H1 (cell line): Measurements from ENCODE around the gene MLPH. TPM values are rescaled to one million over a fixed set of nuclear protein-coding genes. Genes with fewer than 3 reads are reported as not detected.
A peak's percentile ranks its signal among the peaks of the same experiment; 100 is the strongest.

Experiments used
- CTCF ChIA-PET: fragments of 300-600 bp; sonication (Branson Sonifier 250); formaldehyde crosslinking; loops from one replicate; lab custom pipeline; 2021; ENCODE audit not compliant: partially characterized antibody; lab: Charles Lee
- POLR2A ChIA-PET: fragments of 300-600 bp; sonication (Branson Sonifier 250); formaldehyde crosslinking; loops from one replicate; lab custom pipeline; 2021; ENCODE audit warnings: inconsistent platforms; ENCODE audit not compliant: partially characterized antibody; lab: Charles Lee
- DNase-seq, 2 experiments: peaks; one replicate each; pipeline versions ENCODE4 v3.0.0 to v3.0.0-alpha.2; 2010 to 2022; ENCODE audit warnings: low spot score in 2 of 2, low read depth in 1 of 2, mixed read lengths in 1 of 2
- FAIRE-seq: peaks from 2 replicates; lab custom pipeline; 2011; peaks lifted over from hg19 to GRCh38; lab: Jason Lieb, UNC
- H2AFZ ChIP-seq: 2 replicates; pipeline ENCODE4 v1.8.1; 2012; ENCODE audit warnings: low read length, inconsistent platforms
- H2AK5ac ChIP-seq: 2 replicates; pipeline ENCODE4 v1.6.1; 2013; ENCODE audit warnings: low read depth, low read length
- H2BK120ac ChIP-seq: replicated peaks from 2 replicates; pipeline ENCODE3; 2013; ENCODE audit warnings: low read depth, low read length, inconsistent platforms
- H2BK12ac ChIP-seq: 2 replicates; pipeline ENCODE4 v1.6.1; 2013; ENCODE audit warnings: low read depth, low read length
- H2BK15ac ChIP-seq: 2 replicates; pipeline ENCODE4 v1.6.1; 2013; ENCODE audit warnings: low read length
- H2BK20ac ChIP-seq: 2 replicates; pipeline ENCODE4 v1.6.1; 2013; ENCODE audit warnings: low read length
- H2BK5ac ChIP-seq: 2 replicates; pipeline ENCODE4 v1.6.1; 2013; ENCODE audit warnings: low read depth, low read length
- H3K14ac ChIP-seq: 2 replicates; pipeline ENCODE4 v1.6.1; 2013; ENCODE audit warnings: inconsistent platforms; ENCODE audit not compliant: insufficient read length
- H3K18ac ChIP-seq: 2 replicates; pipeline ENCODE4 v1.6.1; 2013; ENCODE audit warnings: low read length; ENCODE audit errors: extremely low read depth
- H3K23ac ChIP-seq: 2 replicates; pipeline ENCODE4 v1.6.1; 2013; ENCODE audit warnings: inconsistent platforms; ENCODE audit not compliant: insufficient read length
- H3K23me2 ChIP-seq: 2 replicates; pipeline ENCODE4 v1.6.1; 2013; ENCODE audit warnings: low read depth, low read length
- H3K27ac ChIP-seq: 2 replicates; pipeline ENCODE4 v1.6.1; 2011; ENCODE audit warnings: low read depth, low read length, inconsistent platforms
- H3K27me3 ChIP-seq, 4 experiments: replicated peaks in 1 of 4; 1 replicate in 1 of 4; 2 replicates in 3 of 4; pipeline versions ENCODE4 v1.6.1 to v1.8.1; 2011 to 2013; ENCODE audit warnings: low read length in 3 of 4, mild to moderate bottlenecking in 3 of 4, inconsistent platforms in 2 of 4, mixed read lengths in 2 of 4, moderate library complexity in 1 of 4; ENCODE audit not compliant: control insufficient read depth in 3 of 4, insufficient read depth in 3 of 4; ENCODE audit errors: extremely low read depth in 1 of 4
- H3K36me3 ChIP-seq, 4 experiments: 2 replicates each; pipeline versions ENCODE4 v1.6.1 to v1.8.1; 2011 to 2013; ENCODE audit warnings: mild to moderate bottlenecking in 4 of 4, low read length in 3 of 4, moderate library complexity in 2 of 4, control low read depth in 1 of 4, inconsistent platforms in 1 of 4; ENCODE audit not compliant: insufficient read depth in 4 of 4, control insufficient read depth in 2 of 4
- H3K4ac ChIP-seq: replicated peaks from 2 replicates; pipeline ENCODE3; 2013; ENCODE audit warnings: low read length, low read depth, mixed read lengths, inconsistent platforms; ENCODE audit not compliant: insufficient read length
- H3K4me1 ChIP-seq, 4 experiments: replicated peaks in 1 of 4; 1 replicate in 1 of 4; 2 replicates in 3 of 4; pipeline versions ENCODE4 v1.6.1 to v1.8.1; 2011 to 2013; ENCODE audit warnings: low read length in 3 of 4, inconsistent platforms in 2 of 4, mixed read lengths in 1 of 4; ENCODE audit not compliant: insufficient read depth in 4 of 4, control insufficient read depth in 3 of 4
- H3K4me2 ChIP-seq, 2 experiments: 2 replicates each; pipeline versions ENCODE4 v1.6.1 to v1.8.1; 2011 to 2013; ENCODE audit warnings: low read depth in 2 of 2, low read length in 2 of 2, control low read depth in 1 of 2, inconsistent platforms in 1 of 2, mild to moderate bottlenecking in 1 of 2; ENCODE audit not compliant: insufficient read depth in 1 of 2
- H3K4me3 ChIP-seq, 4 experiments: fragments of 200-600, 300-600 bp in 1 of 4; sonication (generic), shearing (Covaris generic), sonication (Bioruptor Twin) in 1 of 4; 2 replicates each; pipeline versions ENCODE4 v1.5.1 to v1.8.1; 2011 to 2016; ENCODE audit warnings: low read length in 4 of 4, low read depth in 3 of 4, control low read depth in 2 of 4, inconsistent platforms in 2 of 4, mild to moderate bottlenecking in 2 of 4, mixed read lengths in 1 of 4, moderate library complexity in 1 of 4; ENCODE audit not compliant: insufficient read depth in 2 of 4; ENCODE audit errors: extremely low read depth in 1 of 4
- H3K56ac ChIP-seq: replicated peaks from 2 replicates; pipeline ENCODE3; 2013; ENCODE audit warnings: low read depth, mild to moderate bottlenecking, mixed read lengths, low read length, inconsistent platforms; ENCODE audit not compliant: insufficient read length
- H3K79me1 ChIP-seq: 2 replicates; pipeline ENCODE4 v1.6.1; 2013; ENCODE audit warnings: low read depth, low read length, control low read depth
- H3K79me2 ChIP-seq, 2 experiments: 2 replicates each; pipeline versions ENCODE4 v1.6.1 to v1.8.1; 2012 to 2013; ENCODE audit warnings: low read length in 2 of 2, mild to moderate bottlenecking in 2 of 2, inconsistent platforms in 1 of 2; ENCODE audit not compliant: insufficient read depth in 2 of 2, control insufficient read depth in 1 of 2
- H3K9ac ChIP-seq, 4 experiments: replicated peaks in 1 of 4; 1 replicate in 1 of 4; 2 replicates in 3 of 4; pipeline versions ENCODE4 v1.6.1 to v1.8.1; 2011 to 2013; ENCODE audit warnings: low read depth in 3 of 4, low read length in 3 of 4, control low read depth in 2 of 4, mild to moderate bottlenecking in 2 of 4, moderate library complexity in 2 of 4, inconsistent platforms in 1 of 4; ENCODE audit errors: extremely low read depth in 1 of 4
- H3K9me3 ChIP-seq, 2 experiments: 2 replicates each; pipeline versions ENCODE4 v1.6.1 to v1.8.1; 2012 to 2013; ENCODE audit warnings: mild to moderate bottlenecking in 2 of 2, moderate library complexity in 2 of 2, control low read depth in 1 of 2, inconsistent platforms in 1 of 2, low read depth in 1 of 2, low read length in 1 of 2, mixed read lengths in 1 of 2; ENCODE audit not compliant: insufficient read depth in 2 of 2
- H4K20me1 ChIP-seq, 2 experiments: replicated peaks in 1 of 2; 2 replicates each; pipeline versions ENCODE3 to v1.8.1; 2011 to 2013; ENCODE audit warnings: inconsistent platforms in 2 of 2, low read length in 2 of 2, mild to moderate bottlenecking in 1 of 2; ENCODE audit not compliant: insufficient read depth in 2 of 2, control insufficient read depth in 1 of 2
- H4K5ac ChIP-seq: 2 replicates; pipeline ENCODE4 v1.6.1; 2013; ENCODE audit warnings: low read length, low read depth, mixed read lengths, inconsistent platforms; ENCODE audit not compliant: insufficient read length
- H4K8ac ChIP-seq: 2 replicates; pipeline ENCODE4 v1.8.0; 2013; ENCODE audit warnings: mild to moderate bottlenecking, moderate library complexity, low read length, inconsistent platforms; ENCODE audit not compliant: insufficient read depth; ENCODE audit errors: extremely low read depth
- H4K91ac ChIP-seq: replicated peaks from 2 replicates; pipeline ENCODE3; 2013; ENCODE audit warnings: low read length, mixed read lengths, inconsistent platforms; ENCODE audit not compliant: insufficient read length
- ATF3 ChIP-seq: IDR thresholded peaks from 2 replicates; pipeline ENCODE4 v1.6.1; 2011; ENCODE audit warnings: low read depth, mild to moderate bottlenecking, low read length; ENCODE audit not compliant: insufficient read depth
- BCL11A ChIP-seq, 2 experiments: IDR thresholded peaks; one replicate each; pipeline ENCODE4 v1.6.1; 2011; ENCODE audit warnings: low read depth in 2 of 2, low read length in 2 of 2, mild to moderate bottlenecking in 2 of 2
- CBX5 ChIP-seq: fragments of 300-800, 300-1000 bp; sonication (generic); IDR thresholded peaks from 2 replicates; pipeline ENCODE4 v1.7.1; 2016; ENCODE audit warnings: antibody characterized with exemption, low read length, low read depth
- CHD1 ChIP-seq: IDR thresholded peaks from 2 replicates; pipeline ENCODE4 v1.6.1; 2012; ENCODE audit warnings: low read depth, low read length, improper control_type of control experiment
- CHD2 ChIP-seq: IDR thresholded peaks from 2 replicates; pipeline ENCODE4 v1.6.1; 2012; ENCODE audit warnings: low read length, improper control_type of control experiment
- CTBP2 ChIP-seq: IDR thresholded peaks from 2 replicates; pipeline ENCODE4 v1.7.0; 2011; ENCODE audit warnings: borderline replicate concordance, mild to moderate bottlenecking, moderate library complexity, mixed read lengths, low read length; ENCODE audit not compliant: insufficient read depth, insufficient read length
- GTF2F1 ChIP-seq: IDR thresholded peaks from 2 replicates; pipeline ENCODE4 v1.6.1; 2012; ENCODE audit warnings: low read depth, low read length, improper control_type of control experiment, borderline replicate concordance
- HDAC2 ChIP-seq, 2 experiments: fragments of 300-600 bp in 1 of 2; sonication (generic) in 1 of 2; IDR thresholded peaks; 2 replicates each; pipeline ENCODE4 v1.6.1; 2011 to 2012; ENCODE audit warnings: low read depth in 2 of 2, low read length in 2 of 2, mild to moderate bottlenecking in 2 of 2, moderate library complexity in 2 of 2, borderline replicate concordance in 1 of 2, inconsistent platforms in 1 of 2
- JUN ChIP-seq: IDR thresholded peaks from 2 replicates; pipeline ENCODE4 v1.6.1; 2011; ENCODE audit warnings: low read depth, mild to moderate bottlenecking, improper control_type of control experiment, low read length
- POLR2AphosphoS5 ChIP-seq: IDR thresholded peaks from 2 replicates; pipeline ENCODE4 v1.6.1; 2011; ENCODE audit warnings: low read depth, low read length
- SP1 ChIP-seq: IDR thresholded peaks from 2 replicates; pipeline ENCODE4 v1.6.1; 2011; ENCODE audit warnings: low read depth, low read length
- SRF ChIP-seq: IDR thresholded peaks from 2 replicates; pipeline ENCODE4 v1.6.1; 2011; ENCODE audit warnings: mild to moderate bottlenecking, low read depth, low read length, moderate library complexity
- WGBS, 2 experiments: shearing (Covaris generic) in 1 of 2; methylation state at CpG; one replicate each; pipeline versions ENCODE4 v1.1.6 to v1.1.7; 2013 to 2015; ENCODE audit warnings: low lambda C conversion rate in 2 of 2, mixed read lengths in 2 of 2, inconsistent platforms in 1 of 2, low coverage in 1 of 2, missing lambda C conversion rate in 1 of 2; ENCODE audit not compliant: insufficient replicate concordance in 2 of 2, insufficient coverage in 1 of 2, insufficient read length in 1 of 2; ENCODE audit errors: extremely low coverage in 1 of 2, missing lambda C conversion rate in 1 of 2; 5-methylcytosine and 5-hydroxymethylcytosine counted together
- polyA plus RNA-seq, 7 experiments: library from polyadenylated mRNA; depleted of rRNA in 3 of 7; stranded (reverse) in 5 of 7; unstranded in 2 of 7; fragments of >200 nt in 5 of 7; fragments of 200-250 nt in 2 of 7; gene quantifications; 1 replicate in 5 of 7; 2 replicates in 1 of 7; 4 replicates in 1 of 7; pipeline versions ENCODE4 v1.2.1 to v1.2.3, GENCODE V29; 2011 to 2013; ENCODE audit warnings: missing spikeins in 2 of 7, mixed read lengths in 2 of 7
- total RNA-seq: library from RNA; stranded (reverse); fragmentation: NEBNext Ultra II Directional; extraction: Animal tissue kit (Norgen Biotek cat#: 25700); gene quantifications from 2 replicates; pipeline ENCODE4 v1.2.1, GENCODE V29; 2021

MLPH gene
- total and polyA plus RNA-seq, 2 of the 8 experiments (the other 6 are each of a cell fraction or from before 2014, with no cell fraction given), result 12.7 to 17.0 TPM

- peak; percentile 63 for FAIRE-seq
- POLR2A ChIA-PET, result no interaction called here
- H3K27ac ChIP-seq, result no peak overlapping the region
Observed at GRCh38 chr2:237565974-237566373, 78.9 kb downstream of the MLPH start.

More at GRCh38 chr2:237565974-237566373, 78.9 kb downstream of the MLPH start:
- Histone ChIP-seq H3K56ac (peak overlapping the region; percentile 99), H3K23me2 (peaks cover 11% of the 10 kb centered on the region; the same call in 1 of the 2 replicates), H3K18ac (no peak overlapping the region), H3K4me1 (peaks cover 0 to 4% (median 0%) of the 10 kb centered on the region in 4 experiments; a peak in 2 of 7 replicates), H3K9me3 (no peaks in the 10 kb centered on the region), H3K79me1 (no peaks in the 10 kb centered on the region), H2AK5ac (no peak overlapping the region), H2AFZ (no peak overlapping the region), H2BK5ac (0 out of 2 replicates have a peak overlapping the region, but pooled peaks have one; percentile 31), H3K27me3 (no peaks in the 10 kb centered on the region), H4K5ac (no peak overlapping the region), H2BK15ac (0 out of 2 replicates have a peak overlapping the region, but pooled peaks have one; percentile 9), H3K9ac (no peak overlapping the region), H3K23ac (no peak overlapping the region), H4K8ac (no peak overlapping the region), H4K20me1 (peaks cover 0 to 11% of the 10 kb centered on the region in 2 experiments), H3K4me2 (no peak overlapping the region), H3K14ac (no peak overlapping the region), H2BK12ac (peak overlapping the region; percentile 4; the same call in 1 of the 2 replicates), H3K36me3 (no peaks in the 10 kb centered on the region), H2BK120ac (no peak overlapping the region), H3K4ac (no peak overlapping the region), H3K79me2 (no peaks in the 10 kb centered on the region), H4K91ac (no peak overlapping the region), H3K4me3 (no peak overlapping the region), H2BK20ac (no peak overlapping the region; the same call in 1 of the 2 replicates)
- 96% methylated on average over 1 of the region's 1 CpG; no CpG with 5 or more reads in 1 of the 2 experiments for WGBS, 2 experiments
- TF ChIP-seq ATF3 (no peak), POLR2AphosphoS5 (no peak), HDAC2 (IDR thresholded peaks at IDR 0.05; ENCODE audit: borderline replicate concordance in 1 of 2, low read depth in 2 of 2, low read length in 2 of 2) (no peak), GTF2F1 (no peak), CHD1 (no peak), CTBP2 (no peak), BCL11A (IDR thresholded peaks at IDR 0.05; ENCODE audit: low read depth in 2 of 2, low read length in 2 of 2) (no peak), CBX5 (no peak), SRF (no peak), JUN (no peak), CHD2 (no peak), SP1 (no peak)
- no peak for DNase-seq
- CTCF ChIA-PET, result interaction anchor here (0.8 kb wide), 1 partner anchor 79 kb away, joined by 4 read pairs; the partner anchor contains the start of gene MLPH
